SK-N-MC (cell line): ENCODE measurements around the gene ABI3BP.
A peak's percentile ranks its signal among the peaks of the same experiment; 100 is the strongest.
"Not testable (repeated sequence)": the region's sequence is repeated elsewhere in the genome, so short reads cannot be mapped to it uniquely, and the experiment has no call there.

ENCODE experiments used
- DNase-seq: peaks from one replicate; pipeline ENCODE4 v3.0.0-alpha.2; 2011; ENCODE audit warnings: low read depth, low spot score
- H3K27ac ChIP-seq: fragments of 200-600 bp; sonication (generic); 2 replicates; pipeline ENCODE4 v1.5.1; 2016; ENCODE audit warnings: mixed run types
- H3K36me3 ChIP-seq: fragments of 200-600 bp; sonication (generic); 2 replicates; pipeline ENCODE4 v1.6.1; 2017; ENCODE audit warnings: antibody characterized with exemption, low read length, mixed read lengths; ENCODE audit not compliant: insufficient read depth
- H3K4me3 ChIP-seq: fragments of 200-600 bp; sonication (generic); 2 replicates; pipeline ENCODE4 v1.5.1; 2016
- H3K9ac ChIP-seq: fragments of 200-600 bp; sonication (generic); 2 replicates; pipeline ENCODE4 v1.8.0; 2017; ENCODE audit warnings: mixed run types, mixed read lengths; ENCODE audit not compliant: insufficient read length
- H3K9me3 ChIP-seq: fragments of 200-600 bp; sonication (generic); 2 replicates; pipeline ENCODE4 v1.6.1; 2017; ENCODE audit warnings: low read depth, mild to moderate bottlenecking, antibody characterized with exemption, low read length, moderate library complexity, mixed read lengths
- EZH2 ChIP-seq: fragments of 200-600 bp; sonication (generic); IDR thresholded peaks from one replicate; pipeline ENCODE4 v1.6.1; 2017; ENCODE audit warnings: antibody characterized with exemption
- FOXP2 ChIP-seq: optimal IDR thresholded peaks from 2 replicates; pipeline ENCODE3; 2011; ENCODE audit warnings: mild to moderate bottlenecking, moderate library complexity; ENCODE audit not compliant: insufficient read depth; ENCODE audit errors: extremely low read length, control extremely low read depth
- POLR2AphosphoS5 ChIP-seq: IDR thresholded peaks from 2 replicates; pipeline ENCODE4 v1.6.1; 2012; ENCODE audit warnings: mild to moderate bottlenecking, low read depth, low read length, borderline replicate concordance

Gene ABI3BP

DNA sequence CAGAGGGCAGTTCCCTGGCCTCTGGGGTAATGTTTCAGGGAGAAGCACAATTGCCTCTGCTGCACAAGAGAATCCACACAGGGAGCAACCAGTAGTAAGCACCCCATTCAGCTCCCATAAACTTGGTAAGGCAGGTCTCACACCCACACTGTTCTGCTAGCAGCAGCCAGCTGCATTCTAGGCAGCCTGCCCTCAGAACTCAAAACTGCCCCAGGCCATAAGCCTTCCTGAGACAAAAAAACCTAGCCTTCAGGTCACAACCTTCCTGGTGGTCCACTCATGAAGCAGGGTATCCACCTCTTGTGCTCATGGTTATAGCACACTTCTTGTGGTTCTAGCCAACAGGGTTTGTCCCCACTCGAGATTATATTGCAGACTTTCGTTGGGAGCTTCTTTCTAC lies 33.7 kb upstream of the ABI3BP start:
- H3K27ac ChIP-seq, result no peak overlapping the region
- H3K9ac ChIP-seq, result no peak overlapping the region
- H3K9me3 ChIP-seq, result no peaks in the 10 kb centered on the region; the same call in 1 of the 2 replicates
- no peak for TF ChIP-seq FOXP2
- TF ChIP-seq POLR2AphosphoS5, result no peak
- no peak for TF ChIP-seq EZH2
- DNase-seq, result no peak
- no peaks in the 10 kb centered on the region for H3K36me3 ChIP-seq
- peak overlapping the region; percentile 33; the same call in 1 of the 2 replicates for H3K4me3 ChIP-seq

GRCh38 chr3:101026244-101026643 lies 33.0 kb upstream of the ABI3BP start:
- no peak for DNase-seq
- Histone ChIP-seq H3K9me3 (no peaks in the 10 kb centered on the region; the same call in 1 of the 2 replicates), H3K27ac (no peak overlapping the region), H3K4me3 (no peak overlapping the region), H3K9ac (no peak overlapping the region), H3K36me3 (no peaks in the 10 kb centered on the region)
- TF ChIP-seq POLR2AphosphoS5, result no peak
- no peak for TF ChIP-seq FOXP2
- TF ChIP-seq EZH2, result no peak

GRCh38 chr3:101020351-101021015 lies 27.3 kb upstream of the ABI3BP start:
- Histone ChIP-seq H3K4me3 (no peak overlapping the region), H3K9ac (no peak overlapping the region), H3K36me3 (no peaks in the 10 kb centered on the region), H3K9me3 (no peaks in the 10 kb centered on the region), H3K27ac (peak overlapping the region; percentile 10; the same call in 1 of the 2 replicates)
- TF ChIP-seq EZH2 (no peak), FOXP2 (no peak), POLR2AphosphoS5 (no peak)
- DNase-seq, result no peak

DNA sequence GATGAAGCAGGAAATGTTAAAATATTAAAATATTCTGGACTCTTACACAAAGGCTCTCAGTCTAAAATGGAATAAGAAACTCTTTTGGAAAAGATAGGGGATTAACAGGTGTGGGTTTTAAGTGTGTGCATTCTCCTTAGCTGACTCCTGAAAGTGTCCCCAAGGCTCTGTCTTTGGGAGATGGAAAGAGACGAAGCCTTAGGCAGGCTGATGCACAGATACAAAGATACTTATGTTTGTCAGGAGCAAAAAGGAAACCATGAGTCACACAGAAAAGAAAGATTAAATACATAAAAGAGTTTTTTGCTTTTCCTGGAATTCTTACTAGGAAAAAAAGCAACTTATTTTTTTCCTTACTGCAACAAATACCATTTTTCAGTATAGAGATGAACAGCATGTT lies 23.8 kb upstream of the ABI3BP start:
- DNase-seq, result no peak
- Histone ChIP-seq H3K36me3 (no peaks in the 10 kb centered on the region), H3K9ac (no peak overlapping the region), H3K4me3 (no peak overlapping the region), H3K9me3 (no peaks in the 10 kb centered on the region), H3K27ac (no peak overlapping the region)
- TF ChIP-seq EZH2 (no peak), FOXP2 (no peak), POLR2AphosphoS5 (no peak)

- not testable (repeated sequence) for H3K27ac ChIP-seq, H3K9me3 ChIP-seq, H3K9ac ChIP-seq, DNase-seq, H3K36me3 ChIP-seq, H3K4me3 ChIP-seq
Observed at GRCh38 chr3:101012312-101012711, 19.1 kb upstream of the ABI3BP start.

DNA sequence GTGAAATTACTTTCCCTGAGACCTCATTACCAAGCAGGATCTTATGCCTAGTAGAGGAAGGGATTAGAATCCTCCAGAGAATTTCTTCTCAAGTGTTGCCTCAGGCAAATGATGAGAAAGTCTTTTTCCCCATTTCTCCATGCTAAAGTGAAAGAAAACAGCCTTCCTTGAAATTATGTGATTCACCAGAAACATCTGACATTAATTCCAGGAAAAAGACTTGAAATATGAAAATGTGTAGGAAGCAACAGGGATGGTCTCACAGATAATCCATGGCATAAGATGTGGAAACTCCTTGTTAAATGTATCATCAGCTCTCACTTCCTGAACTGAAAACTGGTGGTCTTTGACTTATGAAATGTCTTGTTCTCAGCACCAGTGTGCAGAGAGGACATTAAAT lies 17.9 kb upstream of the ABI3BP start:
- Histone ChIP-seq H3K36me3 (no peaks in the 10 kb centered on the region), H3K4me3 (0 out of 2 replicates have a peak overlapping the region, but pooled peaks have one; percentile 27), H3K27ac (peak overlapping the region; percentile 28; the same call in 1 of the 2 replicates), H3K9me3 (no peaks in the 10 kb centered on the region), H3K9ac (no peak overlapping the region)
- no peak for TF ChIP-seq FOXP2
- peak; percentile 92 for DNase-seq

DNA sequence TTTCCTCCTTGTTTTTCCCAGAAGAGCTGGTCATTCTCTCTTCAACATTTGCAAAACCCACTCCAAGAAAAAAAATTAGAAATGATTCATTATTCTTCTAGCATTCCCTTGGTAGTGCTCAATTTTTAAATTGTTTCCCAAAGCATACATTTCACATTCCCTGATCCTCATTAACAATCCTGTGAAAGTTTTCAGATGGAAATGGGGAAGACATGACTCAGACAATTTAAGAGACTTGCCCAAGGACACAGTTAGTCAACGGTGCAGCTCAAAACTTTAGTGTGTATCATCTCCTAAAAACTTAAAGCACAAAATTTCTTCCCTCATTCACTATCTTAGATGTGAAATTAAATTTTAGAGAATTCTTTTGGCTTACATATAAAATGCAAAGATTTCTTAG lies 17.1 kb upstream of the ABI3BP start:
- H3K9me3 ChIP-seq, result no peaks in the 10 kb centered on the region
- H3K4me3 ChIP-seq, result no peak overlapping the region; the same call in 1 of the 2 replicates
- no peaks in the 10 kb centered on the region for H3K36me3 ChIP-seq
- TF ChIP-seq POLR2AphosphoS5 (no peak), EZH2 (no peak), FOXP2 (no peak)
- no peak overlapping the region for H3K27ac ChIP-seq
- no peak overlapping the region for H3K9ac ChIP-seq
- no peak for DNase-seq

DNA sequence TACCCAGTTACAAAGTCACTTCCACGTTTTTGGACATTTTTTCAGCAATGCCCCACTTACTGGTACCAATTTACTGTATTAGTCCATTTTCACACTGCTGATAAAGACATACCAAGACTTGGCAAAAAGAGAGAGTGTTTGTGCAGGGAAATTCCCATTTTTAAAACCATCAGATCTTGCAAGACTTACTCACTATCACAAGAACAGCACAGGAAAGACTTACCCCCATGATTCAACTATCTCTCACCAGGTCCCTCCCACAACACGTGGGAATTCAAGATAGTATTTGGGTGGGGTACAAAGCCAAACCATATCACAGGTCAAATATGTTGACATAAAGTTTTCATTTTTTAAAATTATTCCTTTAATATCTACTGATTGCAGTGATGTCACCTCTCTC lies 16.2 kb upstream of the ABI3BP start:
- H3K9ac ChIP-seq, result no peak overlapping the region
- no peaks in the 10 kb centered on the region for H3K9me3 ChIP-seq
- no peak for TF ChIP-seq POLR2AphosphoS5
- TF ChIP-seq FOXP2, result no peak
- no peak for TF ChIP-seq EZH2
- DNase-seq, result no peak
- H3K4me3 ChIP-seq, result no peak overlapping the region
- no peaks in the 10 kb centered on the region for H3K36me3 ChIP-seq
- no peak overlapping the region for H3K27ac ChIP-seq

DNA sequence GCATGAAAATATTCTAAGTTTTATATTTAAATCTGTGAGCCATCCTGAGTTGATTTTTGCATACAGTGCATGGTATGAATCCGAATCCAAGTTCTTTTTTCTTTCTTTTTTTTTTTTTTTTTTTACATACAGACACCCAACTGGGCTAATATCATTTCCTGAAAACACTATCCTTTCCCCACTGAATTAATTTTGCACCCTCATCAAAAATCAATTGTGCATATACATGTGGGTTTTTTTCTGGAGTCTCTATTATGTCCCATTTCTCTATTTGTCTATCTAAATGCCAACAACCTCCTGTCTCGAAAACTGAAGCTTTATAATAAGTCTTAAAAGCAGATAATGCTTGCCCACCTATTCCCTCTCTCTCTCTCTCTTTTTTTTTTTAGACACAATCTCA lies 5.9 kb upstream of the ABI3BP start:
- Histone ChIP-seq H3K9me3 (no peaks in the 10 kb centered on the region), H3K27ac (no peak overlapping the region), H3K9ac (no peak overlapping the region), H3K4me3 (no peak overlapping the region), H3K36me3 (no peaks in the 10 kb centered on the region)
- no peak for DNase-seq
- TF ChIP-seq EZH2 (no peak), FOXP2 (no peak), POLR2AphosphoS5 (no peak)
